ENCODE data around the gene BCL11B. TPM values are rescaled to one million over a fixed set of nuclear protein-coding genes. Genes with fewer than 3 reads are reported as not detected.

Gene BCL11B
- total RNA-seq, 4 donors from 2014 or later: 7.7 to 10.2 (median 10.0) TPM

DNA sequence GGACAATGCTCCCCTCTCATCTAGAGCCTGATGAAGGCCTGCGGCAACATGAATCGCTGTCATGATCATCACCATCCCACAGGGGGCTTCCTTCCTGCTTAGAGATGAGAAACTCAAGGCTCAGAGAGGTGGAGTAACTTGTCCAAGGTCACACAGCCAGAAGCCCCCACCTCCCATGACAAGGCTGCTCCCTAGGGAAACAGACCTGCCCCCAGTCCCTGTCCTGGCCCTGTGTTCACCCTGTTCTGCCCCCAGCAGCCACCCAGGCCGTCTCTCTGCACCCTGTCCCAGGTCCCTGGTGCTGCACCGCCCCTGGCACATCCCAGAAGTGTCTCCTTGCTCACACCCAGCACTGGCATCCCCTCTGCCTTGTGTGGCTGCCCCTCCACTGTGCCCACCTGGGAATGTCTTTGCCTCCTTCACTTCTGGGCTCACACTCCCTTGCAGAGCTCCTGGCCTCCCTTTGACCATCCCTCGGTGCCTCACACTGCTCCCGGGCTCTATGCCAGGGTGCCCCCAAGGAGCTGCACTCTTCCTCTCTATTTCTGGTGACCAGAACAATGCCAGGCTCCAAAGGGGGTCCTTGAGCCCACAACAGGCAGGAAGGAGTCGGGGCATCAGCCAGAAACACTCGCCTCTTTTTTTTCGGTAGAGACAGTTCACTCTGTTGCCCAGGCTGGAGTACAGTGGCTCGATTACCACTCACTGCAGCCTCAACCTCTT is 70.5 kb downstream of the BCL11B start:
- H3K9me3 ChIP-seq: no peaks in the 10 kb centered on the region
- H3K4me3 ChIP-seq: no peak overlapping the region
- no peak overlapping the region for H3K27ac ChIP-seq
- H3K4me1 ChIP-seq: no peaks in the 10 kb centered on the region
- TF ChIP-seq POLR2A (IDR thresholded peaks at IDR 0.05): no peak
- TF ChIP-seq, protein P1, sequence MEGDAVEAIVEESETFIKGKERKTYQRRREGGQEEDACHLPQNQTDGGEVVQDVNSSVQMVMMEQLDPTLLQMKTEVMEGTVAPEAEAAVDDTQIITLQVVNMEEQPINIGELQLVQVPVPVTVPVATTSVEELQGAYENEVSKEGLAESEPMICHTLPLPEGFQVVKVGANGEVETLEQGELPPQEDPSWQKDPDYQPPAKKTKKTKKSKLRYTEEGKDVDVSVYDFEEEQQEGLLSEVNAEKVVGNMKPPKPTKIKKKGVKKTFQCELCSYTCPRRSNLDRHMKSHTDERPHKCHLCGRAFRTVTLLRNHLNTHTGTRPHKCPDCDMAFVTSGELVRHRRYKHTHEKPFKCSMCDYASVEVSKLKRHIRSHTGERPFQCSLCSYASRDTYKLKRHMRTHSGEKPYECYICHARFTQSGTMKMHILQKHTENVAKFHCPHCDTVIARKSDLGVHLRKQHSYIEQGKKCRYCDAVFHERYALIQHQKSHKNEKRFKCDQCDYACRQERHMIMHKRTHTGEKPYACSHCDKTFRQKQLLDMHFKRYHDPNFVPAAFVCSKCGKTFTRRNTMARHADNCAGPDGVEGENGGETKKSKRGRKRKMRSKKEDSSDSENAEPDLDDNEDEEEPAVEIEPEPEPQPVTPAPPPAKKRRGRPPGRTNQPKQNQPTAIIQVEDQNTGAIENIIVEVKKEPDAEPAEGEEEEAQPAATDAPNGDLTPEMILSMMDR (IDR thresholded peaks at IDR 0.05): no peak
- H3K27me3 ChIP-seq: no peaks in the 10 kb centered on the region
- no peaks in the 10 kb centered on the region for H3K36me3 ChIP-seq
- no peak for DNase-seq

DNA sequence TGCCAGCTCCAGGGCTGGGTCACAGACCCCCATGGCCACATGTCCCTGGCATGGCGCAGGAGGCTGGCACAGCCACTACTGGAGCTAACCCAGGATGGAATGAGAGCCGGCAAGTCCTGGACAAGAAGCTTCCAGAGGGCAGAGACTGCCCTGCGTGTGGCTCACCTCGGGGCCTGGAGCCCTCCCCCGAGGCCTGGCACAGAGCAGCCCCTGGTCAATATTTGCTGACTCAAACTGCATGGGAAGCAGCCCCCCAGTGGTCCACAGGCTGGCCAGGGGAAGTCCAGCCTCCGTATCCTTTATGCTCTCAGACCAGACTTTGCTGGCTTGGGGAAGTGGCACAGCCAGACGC is 71.4 kb downstream of the BCL11B start:
- Histone ChIP-seq H3K9me3 (no peaks in the 10 kb centered on the region), H3K4me1 (peaks cover 0 to 7% (median 0%) of the 10 kb centered on the region in 4 donors), H3K27ac (peak overlapping the region in 1 of 4 donors; percentile 42), H3K4me3 (no peak overlapping the region), H3K36me3 (no peaks in the 10 kb centered on the region), H3K27me3 (no peaks in the 10 kb centered on the region)
- TF ChIP-seq, protein P1 (IDR thresholded peaks at IDR 0.05): no peak
- TF ChIP-seq POLR2A (IDR thresholded peaks at IDR 0.05): no peak
- DNase-seq: no peak

DNA sequence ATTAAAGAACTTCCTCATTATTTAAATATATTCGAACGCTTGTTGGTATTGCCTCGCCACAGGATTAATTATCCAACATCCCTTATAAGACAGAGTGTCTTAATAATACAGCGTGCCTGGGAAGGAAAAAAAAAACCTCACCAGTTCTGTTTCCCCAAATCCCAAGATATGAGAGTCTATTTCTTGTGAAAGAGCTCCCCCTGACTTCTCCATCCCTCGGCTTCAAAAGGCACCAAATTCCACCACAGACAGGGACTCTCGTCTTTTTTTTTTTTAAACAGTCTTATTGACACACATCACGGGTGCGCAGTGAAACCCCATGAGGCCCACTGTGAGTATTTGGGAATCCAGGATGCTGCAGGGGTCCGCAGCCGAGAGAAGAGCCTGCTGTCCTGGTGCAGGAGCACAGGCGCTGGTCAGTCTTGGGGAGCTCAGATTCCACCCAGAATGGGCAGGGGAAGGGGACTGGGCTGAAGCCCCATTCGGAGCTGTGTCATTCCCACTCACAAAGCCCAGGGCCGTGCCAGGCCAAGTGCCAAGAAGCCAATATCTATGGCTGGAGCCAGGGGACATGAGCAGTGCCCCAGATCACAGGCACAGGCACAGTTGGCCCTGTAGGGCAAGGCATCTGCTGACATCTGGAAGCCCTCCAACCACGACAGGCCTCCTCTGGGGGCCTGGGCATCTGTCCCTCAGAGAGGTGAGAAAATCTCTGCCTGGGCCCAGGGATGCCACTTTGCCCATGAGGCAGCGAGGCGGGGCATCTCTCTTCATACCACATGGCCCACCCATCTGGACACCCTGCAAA is 71.9 kb downstream of the BCL11B start:
- H3K27ac ChIP-seq: peak overlapping the region in 1 of 4 donors; percentile 42
- H3K27me3 ChIP-seq: no peaks in the 10 kb centered on the region
- H3K36me3 ChIP-seq: no peaks in the 10 kb centered on the region
- H3K9me3 ChIP-seq: no peaks in the 10 kb centered on the region
- H3K4me3 ChIP-seq: no peak overlapping the region
- TF ChIP-seq, protein P1 (IDR thresholded peaks at IDR 0.05): no peak
- TF ChIP-seq POLR2A (IDR thresholded peaks at IDR 0.05): no peak
- H3K4me1 ChIP-seq: peaks cover 0 to 13% (median 0%) of the 10 kb centered on the region in 4 donors
- DNase-seq: no peak

DNA sequence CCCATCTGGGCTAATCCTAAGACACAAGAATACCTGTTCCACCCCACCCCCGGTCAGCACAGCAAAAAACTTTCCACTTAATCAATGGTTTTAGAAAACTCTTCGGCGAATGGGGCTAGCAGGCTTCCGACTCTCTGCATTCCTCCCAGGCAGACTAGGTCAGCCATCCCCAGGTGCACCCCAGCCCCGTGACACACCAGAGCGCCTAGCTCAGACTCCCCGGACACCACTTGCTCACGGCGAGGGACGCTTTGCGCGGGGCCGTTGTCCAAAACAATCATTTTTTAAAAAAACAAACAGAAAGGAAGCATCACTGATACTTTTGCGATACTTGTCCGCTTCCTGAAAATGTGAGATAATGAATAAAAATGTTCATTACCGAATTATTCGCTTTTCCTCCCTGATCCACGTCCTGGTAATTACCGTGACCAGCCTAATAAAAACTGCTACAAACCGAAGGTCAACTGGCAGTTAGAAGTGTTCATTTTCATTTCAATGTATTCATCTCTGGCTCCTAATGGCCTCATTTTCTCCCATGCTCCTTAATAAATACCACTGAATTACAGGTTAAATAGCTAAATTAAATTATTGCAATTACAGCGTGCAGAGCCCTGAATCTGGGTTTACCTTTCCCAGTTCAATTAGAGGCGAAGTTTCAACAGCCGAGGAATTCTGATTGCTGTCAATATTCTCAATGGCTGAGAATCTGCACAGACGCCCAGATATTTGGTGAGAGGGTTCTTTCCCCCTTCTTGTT is 73.1 kb downstream of the BCL11B start:
- DNase-seq: no peak
- H3K27me3 ChIP-seq: no peaks in the 10 kb centered on the region
- peaks cover 0 to 18% (median 0%) of the 10 kb centered on the region in 4 donors for H3K4me1 ChIP-seq
- H3K9me3 ChIP-seq: no peaks in the 10 kb centered on the region
- no peak overlapping the region for H3K27ac ChIP-seq
- H3K36me3 ChIP-seq: no peaks in the 10 kb centered on the region
- H3K4me3 ChIP-seq: no peak overlapping the region
- no peak for TF ChIP-seq POLR2A (IDR thresholded peaks at IDR 0.05)
- TF ChIP-seq, protein P1 (IDR thresholded peaks at IDR 0.05): no peak

DNA sequence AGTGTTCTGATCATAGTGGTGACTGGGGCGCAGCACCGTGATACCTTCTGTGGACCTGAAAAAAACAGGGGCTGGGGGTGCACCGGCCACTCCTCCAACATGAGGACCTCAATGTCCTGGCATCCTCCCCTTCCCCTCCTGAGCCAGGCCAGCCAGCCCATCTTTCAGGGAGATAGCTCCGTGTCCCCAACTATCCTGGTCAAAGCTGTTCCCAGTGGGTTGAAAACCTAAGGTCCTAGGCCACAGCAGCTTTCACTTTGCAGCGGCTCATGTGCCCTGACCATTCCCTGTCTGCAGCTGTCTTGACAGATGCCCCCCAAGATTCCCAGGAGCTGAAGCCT is 75.7 kb downstream of the BCL11B start:
- peaks cover 0 to 22% (median 2%) of the 10 kb centered on the region in 4 donors for H3K4me1 ChIP-seq
- DNase-seq: no peak

More for the DNA sequence above, 75.7 kb downstream of the BCL11B start:
- Histone ChIP-seq H3K4me3 (no peak overlapping the region), H3K36me3 (no peaks in the 10 kb centered on the region), H3K27me3 (no peaks in the 10 kb centered on the region), H3K27ac (no peak overlapping the region), H3K9me3 (no peaks in the 10 kb centered on the region)
- TF ChIP-seq, protein P1 (IDR thresholded peaks at IDR 0.05): no peak
- no peak for TF ChIP-seq POLR2A (IDR thresholded peaks at IDR 0.05)

Measured in Peyer's patch (tissue), 4 donors.